Measurements from ENCODE around the gene DLGAP1.

DNA sequence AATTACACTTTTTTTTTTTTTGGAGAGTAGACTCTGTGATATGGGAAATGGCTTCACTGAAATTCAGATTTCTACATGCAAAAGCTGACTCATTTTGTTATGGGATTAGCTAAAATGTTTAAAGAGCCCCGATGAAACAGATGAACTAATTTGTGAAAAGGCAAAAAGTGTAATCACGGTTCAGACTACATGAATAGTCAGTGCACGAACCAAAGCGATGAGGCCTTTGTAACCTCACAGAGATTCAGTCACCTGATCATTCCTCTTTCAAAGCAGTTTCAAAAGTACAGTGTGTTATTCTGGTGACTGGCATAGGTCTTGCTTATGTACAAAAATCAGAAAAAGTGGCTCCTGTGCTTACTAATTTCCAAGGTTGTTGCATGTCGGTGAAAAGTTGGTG is 960.5 kb downstream of the DLGAP1 start:
- TF ChIP-seq, protein P1, sequence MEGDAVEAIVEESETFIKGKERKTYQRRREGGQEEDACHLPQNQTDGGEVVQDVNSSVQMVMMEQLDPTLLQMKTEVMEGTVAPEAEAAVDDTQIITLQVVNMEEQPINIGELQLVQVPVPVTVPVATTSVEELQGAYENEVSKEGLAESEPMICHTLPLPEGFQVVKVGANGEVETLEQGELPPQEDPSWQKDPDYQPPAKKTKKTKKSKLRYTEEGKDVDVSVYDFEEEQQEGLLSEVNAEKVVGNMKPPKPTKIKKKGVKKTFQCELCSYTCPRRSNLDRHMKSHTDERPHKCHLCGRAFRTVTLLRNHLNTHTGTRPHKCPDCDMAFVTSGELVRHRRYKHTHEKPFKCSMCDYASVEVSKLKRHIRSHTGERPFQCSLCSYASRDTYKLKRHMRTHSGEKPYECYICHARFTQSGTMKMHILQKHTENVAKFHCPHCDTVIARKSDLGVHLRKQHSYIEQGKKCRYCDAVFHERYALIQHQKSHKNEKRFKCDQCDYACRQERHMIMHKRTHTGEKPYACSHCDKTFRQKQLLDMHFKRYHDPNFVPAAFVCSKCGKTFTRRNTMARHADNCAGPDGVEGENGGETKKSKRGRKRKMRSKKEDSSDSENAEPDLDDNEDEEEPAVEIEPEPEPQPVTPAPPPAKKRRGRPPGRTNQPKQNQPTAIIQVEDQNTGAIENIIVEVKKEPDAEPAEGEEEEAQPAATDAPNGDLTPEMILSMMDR (tag by site-specific recombination; IDR thresholded peaks at IDR 0.05), result no peak
- no peak for TF ChIP-seq PRDM10 (tag by site-specific recombination; IDR thresholded peaks at IDR 0.05)
- no peak for TF ChIP-seq ZNF335 (tag by site-specific recombination; conservative IDR thresholded peaks at IDR 0.05)
- TF ChIP-seq SETDB1 (IDR thresholded peaks at IDR 0.05; ENCODE audit: insufficient read length, low read length), result no peak
- TF ChIP-seq ZNF600 (tag by site-specific recombination; IDR thresholded peaks at IDR 0.05), result no peak
- TF ChIP-seq ZNF610 (tag by site-specific recombination; IDR thresholded peaks at IDR 0.05; ENCODE audit: borderline replicate concordance), result no peak
- TF ChIP-seq ZNF23 (tag by site-specific recombination; IDR thresholded peaks at IDR 0.05; ENCODE audit: borderline replicate concordance), result no peak
- no peak for TF ChIP-seq ZSCAN16 (tag by site-specific recombination; IDR thresholded peaks at IDR 0.05)
